ENCODE results near the gene TMPRSS13.

- no peak for TF ChIP-seq NR2C2 (CRISPR knock-in tag; IDR thresholded peaks at IDR 0.05; ENCODE audit: borderline replicate concordance)
- TF ChIP-seq NFE2L1 (CRISPR knock-in tag; IDR thresholded peaks at IDR 0.05; ENCODE audit: borderline replicate concordance) = no peak
- no peak for TF ChIP-seq ZBTB4 (CRISPR knock-in tag; IDR thresholded peaks at IDR 0.05; ENCODE audit: borderline replicate concordance)
- TF ChIP-seq KMT2A (CRISPR knock-in tag; IDR thresholded peaks at IDR 0.05) = no peak
- TF ChIP-seq ZFP1 (CRISPR knock-in tag; IDR thresholded peaks at IDR 0.05) = no peak
- no peak for TF ChIP-seq SUZ12 (IDR thresholded peaks at IDR 0.05; ENCODE audit: low read depth, low read length)
- TF ChIP-seq CTCF (CRISPR knock-in tag; IDR thresholded peaks at IDR 0.05) = no peak
- TF ChIP-seq ZNF335 (CRISPR knock-in tag; IDR thresholded peaks at IDR 0.05) = no peak
- no peak for TF ChIP-seq EZH2 (conservative IDR thresholded peaks at IDR 0.05; ENCODE audit: low read depth, low read length)
These were observed 70.1 kb downstream of the TMPRSS13 start for GRCh38 chr11:117859061-117859460.

All from HepG2 (cell line).